Activated CD8-positive, alpha-beta memory T cell treated with anti-CD3 and anti-CD28 coated beads for 36 hours (primary cell): Measurements from ENCODE around the gene RPS16. TPM values are rescaled to one million over a fixed set of nuclear protein-coding genes. Genes with fewer than 3 reads are reported as not detected.
"Not testable (repeated sequence)": the region's sequence is repeated elsewhere in the genome, so short reads cannot be mapped to it uniquely, and the experiment has no call there.

Experiments used
- CTCF ChIA-PET: fragments of 350-600 bp; sonication (Branson Sonifier 250); formaldehyde crosslinking; loops from one replicate; lab custom pipeline; 2021; ENCODE audit warnings: antibody characterized with exemption; lab: Charles Lee
- POLR2A ChIA-PET: fragments of 350-600 bp; sonication (Branson Sonifier 250); formaldehyde crosslinking; loops from one replicate; lab custom pipeline; 2021; ENCODE audit warnings: antibody characterized with exemption; lab: Charles Lee
- total RNA-seq, 2 experiments: library from RNA; stranded (reverse); gene quantifications; one replicate each; pipeline ENCODE4 v1.2.3, GENCODE V29; 2021

RPS16 gene
- total RNA-seq, result 1,000 to 10,000 TPM; 2,748 to 2,778 TPM

GRCh38 chr19:39435499-39436349 lies at the start of gene RPS16:
Gene RPS16 (minus strand): TSS chr19:39435949. CDS start chr19:39435895, 54 bp downstream.
- ChIA-PET POLR2A (interaction anchor here (0.5 to 5.9 kb wide), 25 partner anchors 9 to 1828 kb away, joined by 3 to 110 read pairs (median 4); partner anchors contain the start of genes DLL3, EID2B, FBL and GMFG), CTCF (interaction anchor here (0.6 to 1.8 kb wide), 10 partner anchors 11 to 236 kb away, joined by 3 to 12 read pairs (median 4); partner anchors contain the start of genes EID2, MED29, PAF1 and PLEKHG2)

GRCh38 chr19:39483141-39483540 lies 47.4 kb upstream of the RPS16 start:
- ChIA-PET CTCF (interaction anchor here (0.8 to 1.7 kb wide), 2 partner anchors 50 to 56 kb away, joined by 4 to 5 read pairs; partner anchors contain the start of gene EID2B), POLR2A (no interaction called here)

GRCh38 chr19:39481676-39482075 lies 45.9 kb upstream of the RPS16 start:
- ChIA-PET CTCF (interaction anchor here (1.0 to 1.6 kb wide), 4 partner anchors 7 to 51 kb away, joined by 3 to 4 read pairs (median 3); partner anchors contain the start of gene EID2B), POLR2A (interaction anchor here (1.0 kb wide), 1 partner anchor 51 kb away, joined by 4 read pairs; the partner anchor contains the start of gene EID2B)

- POLR2A ChIA-PET, result interaction anchor here (0.6 to 1.2 kb wide), 3 partner anchors 11 to 579 kb away, joined by 4 to 5 read pairs (median 5); partner anchors contain the start of gene EID2B
- CTCF ChIA-PET, result interaction anchor here (0.6 to 1.6 kb wide), 4 partner anchors 22 to 102 kb away, joined by 3 to 4 read pairs (median 4); partner anchors contain the start of gene EID2B
These were observed 45.4 kb upstream of the RPS16 start for GRCh38 chr19:39481229-39481545.

GRCh38 chr19:39480337-39481228 lies 44.8 kb upstream of the RPS16 start, which contains the start of gene TIMM50:
Gene TIMM50 (plus strand): TSS chr19:39480838. CDS start chr19:39480854, 16 bp downstream.
- POLR2A ChIA-PET, result interaction anchor here (0.6 to 1.2 kb wide), 4 partner anchors 11 to 580 kb away, joined by 4 to 5 read pairs (median 5); partner anchors contain the start of gene EID2B
- CTCF ChIA-PET, result interaction anchor here (0.6 to 1.6 kb wide), 2 partner anchors 33 to 102 kb away, joined by 3 to 4 read pairs; no protein-coding TSS in a partner anchor

- ChIA-PET CTCF (no interaction called here), POLR2A (interaction anchor here (0.8 to 1.2 kb wide), 2 partner anchors 10 to 48 kb away, joined by 5 read pairs; no protein-coding TSS in a partner anchor)
These were observed 44.2 kb upstream of the RPS16 start for GRCh38 chr19:39479916-39480315.

- CTCF ChIA-PET, POLR2A ChIA-PET: not testable (repeated sequence)
These were observed 43.6 kb upstream of the RPS16 start for GRCh38 chr19:39479319-39479801.

GRCh38 chr19:39475748-39476147 lies 40.0 kb upstream of the RPS16 start:
- CTCF ChIA-PET, result interaction anchor here (0.8 to 1.4 kb wide), 5 partner anchors 13 to 58 kb away, joined by 3 to 7 read pairs (median 3); partner anchors contain the start of gene RPS16
- POLR2A ChIA-PET, result no interaction called here

- ChIA-PET CTCF (interaction anchor here (0.7 to 2.0 kb wide), 16 partner anchors 8 to 60 kb away, joined by 3 to 8 read pairs (median 4); partner anchors contain the start of genes EID2B and SUPT5H), POLR2A (no interaction called here)
These were observed 38.4 kb upstream of the RPS16 start for GRCh38 chr19:39474139-39474620.

GRCh38 chr19:39473443-39473960 lies 37.8 kb upstream of the RPS16 start:
- POLR2A ChIA-PET, result no interaction called here

GRCh38 chr19:39472746-39473442 lies 37.1 kb upstream of the RPS16 start:
- ChIA-PET CTCF (interaction anchor here (2.0 kb wide), 1 partner anchor 13 kb away, joined by 4 read pairs; no protein-coding TSS in a partner anchor), POLR2A (no interaction called here)

More at GRCh38 chr19:39473443-39473960, 37.8 kb upstream of the RPS16 start:
- CTCF ChIA-PET, result interaction anchor here (0.7 to 2.0 kb wide), 11 partner anchors 13 to 61 kb away, joined by 3 to 8 read pairs (median 3); partner anchors contain the start of gene SUPT5H

GRCh38 chr19:39471756-39472536 lies 36.2 kb upstream of the RPS16 start:
- ChIA-PET POLR2A (no interaction called here), CTCF (interaction anchor here (0.9 kb wide), 1 partner anchor 10 kb away, joined by 3 read pairs; no protein-coding TSS in a partner anchor)

GRCh38 chr19:39470724-39471339 lies 35.1 kb upstream of the RPS16 start:
- POLR2A ChIA-PET, result interaction anchor here (1.4 kb wide), 1 partner anchor 10 kb away, joined by 5 read pairs; the partner anchor contains the start of gene TIMM50
- CTCF ChIA-PET, result no interaction called here

GRCh38 chr19:39469567-39469966 lies 33.8 kb upstream of the RPS16 start:
- CTCF ChIA-PET, result interaction anchor here (0.7 to 1.0 kb wide), 2 partner anchors 63 to 70 kb away, joined by 3 read pairs; partner anchors contain the start of gene EID2B
- POLR2A ChIA-PET, result interaction anchor here (0.6 to 1.4 kb wide), 2 partner anchors 11 to 262 kb away, joined by 3 to 5 read pairs; partner anchors contain the start of gene TIMM50

- ChIA-PET CTCF (interaction anchor here (1.0 kb wide), 1 partner anchor 70 kb away, joined by 3 read pairs; no protein-coding TSS in a partner anchor), POLR2A (no interaction called here)
These were observed 33.3 kb upstream of the RPS16 start for GRCh38 chr19:39469036-39469435.

GRCh38 chr19:39467941-39468340 lies 32.2 kb upstream of the RPS16 start:
- ChIA-PET CTCF (no interaction called here), POLR2A (no interaction called here)
